Stimulated activated CD4-positive, alpha-beta T cell treated with anti-CD3 and anti-CD28 coated beads, Interleukin-15, amount 100 ng/mL, for 48 hours (primary cell): ENCODE measurements around the gene OCRL.
"Not testable (repeated sequence)": the region's sequence is repeated elsewhere in the genome, so short reads cannot be mapped to it uniquely, and the experiment has no call there.

Experiments
- DNase-seq, 2 donors: peaks; one replicate each; pipeline ENCODE4 v3.0.0-alpha.2; 2020; ENCODE audit warnings: low read depth in 2 of 2

OCRL gene

GRCh38 chrX:129534816-129535578 lies 5.1 kb upstream of the OCRL start:
- no peak for DNase-seq

GRCh38 chrX:129540722-129541184 lies 694 bp downstream of the OCRL start:
- no peak for DNase-seq

GRCh38 chrX:129544780-129545179 lies 4.7 kb downstream of the OCRL start:
- DNase-seq, result no peak

- no peak for DNase-seq
Measured at GRCh38 chrX:129545408-129545807, 5.3 kb downstream of the OCRL start.

- no peak for DNase-seq
Measured at GRCh38 chrX:129549124-129549523, 9.1 kb downstream of the OCRL start.

- no peak for DNase-seq
Measured at GRCh38 chrX:129553619-129554288, 13.7 kb downstream of the OCRL start.

GRCh38 chrX:129554816-129555215 lies 14.8 kb downstream of the OCRL start:
- DNase-seq, result not testable (repeated sequence)

- no peak for DNase-seq
Measured at GRCh38 chrX:129556806-129557315, 16.8 kb downstream of the OCRL start.

- DNase-seq, result no peak
Measured at GRCh38 chrX:129557844-129558480, 17.9 kb downstream of the OCRL start.

- no peak for DNase-seq
Measured at GRCh38 chrX:129559783-129560182, 19.7 kb downstream of the OCRL start.

- DNase-seq, result no peak
Measured at GRCh38 chrX:129561453-129561852, 21.4 kb downstream of the OCRL start.

GRCh38 chrX:129564345-129564744 lies 24.3 kb downstream of the OCRL start:
- not testable (repeated sequence) for DNase-seq

GRCh38 chrX:129565046-129565650 lies 25.1 kb downstream of the OCRL start:
- no peak for DNase-seq

GRCh38 chrX:129566073-129566472 lies 26.0 kb downstream of the OCRL start:
- no peak for DNase-seq

- no peak for DNase-seq
Measured at GRCh38 chrX:129568349-129568748, 28.3 kb downstream of the OCRL start.

GRCh38 chrX:129572422-129572821 lies 32.4 kb downstream of the OCRL start:
- DNase-seq, result no peak

GRCh38 chrX:129573652-129574051 lies 33.6 kb downstream of the OCRL start:
- not testable (repeated sequence) for DNase-seq

- no peak for DNase-seq
Measured at GRCh38 chrX:129574214-129574613, 34.2 kb downstream of the OCRL start.

GRCh38 chrX:129576539-129576938 lies 36.5 kb downstream of the OCRL start:
- DNase-seq, result no peak

- DNase-seq, result no peak
Measured at GRCh38 chrX:129577473-129577872, 37.4 kb downstream of the OCRL start.

- DNase-seq, result no peak
Measured at GRCh38 chrX:129577877-129578276, 37.8 kb downstream of the OCRL start.

- DNase-seq, result no peak
Measured at GRCh38 chrX:129581904-129582303, 41.8 kb downstream of the OCRL start.
